CD4-positive, CD25-positive, alpha-beta regulatory T cell (primary cell): ENCODE results near the gene GCA. TPM values are rescaled to one million over a fixed set of nuclear protein-coding genes. Genes with fewer than 3 reads are reported as not detected.
A peak's percentile ranks its signal among the peaks of the same experiment; 100 is the strongest.

Source experiments
- ATAC-seq, 2 donors: fragments of 150-1000 bp; cut with Tn5 transposase; one replicate each; pipeline ENCODE4 v1.10.0; 2021; ENCODE audit warnings: low read depth in 2 of 2, moderate number of reproducible peaks in 2 of 2, moderate library complexity in 1 of 2
- DNase-seq, 3 donors: peaks; one replicate each; pipeline versions ENCODE4 v3.0.0 to v3.0.0-alpha.2; 2012 to 2022; ENCODE audit warnings: mixed read lengths in 1 of 3
- H3K27ac ChIP-seq: one replicate; pipeline ENCODE4 v1.7.0; 2013; ENCODE audit warnings: mild to moderate bottlenecking, low read length; ENCODE audit not compliant: insufficient read depth, poor library complexity, severe bottlenecking
- H3K27me3 ChIP-seq: one replicate; pipeline ENCODE4 v1.7.0; 2013; ENCODE audit warnings: low read length; ENCODE audit not compliant: control insufficient read depth, insufficient read depth
- H3K36me3 ChIP-seq: one replicate; pipeline ENCODE4 v1.7.0; 2013; ENCODE audit warnings: mild to moderate bottlenecking, low read length, moderate library complexity; ENCODE audit not compliant: control insufficient read depth, insufficient read depth
- H3K4me1 ChIP-seq: 2 replicates; pipeline ENCODE4 v1.7.0; 2013; ENCODE audit warnings: mild to moderate bottlenecking, low read length; ENCODE audit not compliant: insufficient read depth, control insufficient read depth, poor library complexity, severe bottlenecking
- H3K4me3 ChIP-seq: one replicate; pipeline ENCODE4 v1.7.0; 2013; ENCODE audit warnings: low read depth, mild to moderate bottlenecking, low read length, moderate library complexity
- H3K9me3 ChIP-seq, 2 experiments: 1 replicate in 1 of 2; 2 replicates in 1 of 2; pipeline ENCODE4 v1.7.0; 2013; ENCODE audit warnings: low read length in 2 of 2, mild to moderate bottlenecking in 1 of 2, moderate library complexity in 1 of 2; ENCODE audit not compliant: control insufficient read depth in 2 of 2
- H3K27ac Mint-ChIP-seq, 3 donors: one replicate each; pipeline ENCODE4 v1.8.0; 2020 to 2022; ENCODE audit warnings: mild to moderate bottlenecking in 3 of 3, mixed read lengths in 3 of 3, moderate library complexity in 2 of 3
- H3K27me3 Mint-ChIP-seq: one replicate; pipeline ENCODE4 v1.8.0; 2022; ENCODE audit warnings: mild to moderate bottlenecking, mixed read lengths
- H3K36me3 Mint-ChIP-seq: one replicate; pipeline ENCODE4 v1.8.0; 2020; ENCODE audit warnings: mixed read lengths
- H3K4me1 Mint-ChIP-seq, 4 donors: one replicate each; pipeline ENCODE4 v1.8.0; 2020 to 2022; ENCODE audit warnings: mixed read lengths in 4 of 4, mild to moderate bottlenecking in 1 of 4
- H3K4me3 Mint-ChIP-seq, 4 donors: one replicate each; pipeline ENCODE4 v1.8.0; 2020 to 2022; ENCODE audit warnings: mild to moderate bottlenecking in 4 of 4, mixed read lengths in 4 of 4, moderate library complexity in 3 of 4
- H3K9me3 Mint-ChIP-seq, 7 donors: one replicate each; pipeline ENCODE4 v1.8.0; 2020 to 2022; ENCODE audit warnings: mixed read lengths in 7 of 7, mild to moderate bottlenecking in 3 of 7, moderate library complexity in 2 of 7
- polyA plus RNA-seq, 4 donors: library from polyadenylated mRNA; unstranded; fragments of 300-500 nt; fragmentation: Illumina TruSeq; gene quantifications; one replicate each; pipeline ENCODE4 v1.2.3, GENCODE V29; 2021
- total RNA-seq: library from RNA; stranded (reverse); gene quantifications from one replicate; pipeline ENCODE4 v1.2.3, GENCODE V29; 2022

Gene GCA
- total and polyA plus RNA-seq, 5 donors from 2014 or later: 12.1 to 27.3 (median 25.8) TPM

GRCh38 chr2:162333968-162334367 is 10.0 kb upstream of the GCA start:
- Mint-ChIP-seq H3K27me3 (no peaks in the 10 kb centered on the region), H3K9me3 (peaks cover 0 to under 1% (median 0%) of the 10 kb centered on the region in 7 donors), H3K4me1 (no peaks in the 10 kb centered on the region), H3K27ac (no peak overlapping the region), H3K36me3 (no peaks in the 10 kb centered on the region), H3K4me3 (no peak overlapping the region)
- peak in 2 of 3 donors; percentile 7 to 34 for DNase-seq
- H3K4me1 ChIP-seq: no peaks in the 10 kb centered on the region
- no peak overlapping the region for H3K4me3 ChIP-seq
- ATAC-seq: peak in 1 of 2 donors; percentile 55
- no peaks in the 10 kb centered on the region for H3K27me3 ChIP-seq
- H3K36me3 ChIP-seq: no peaks in the 10 kb centered on the region
- H3K27ac ChIP-seq: no peak overlapping the region
- H3K9me3 ChIP-seq: no peaks in the 10 kb centered on the region

GRCh38 chr2:162337868-162338267 is 6.1 kb upstream of the GCA start:
- no peak overlapping the region for H3K27ac Mint-ChIP-seq
- no peaks in the 10 kb centered on the region for H3K9me3 Mint-ChIP-seq
- peaks cover 0 to 2% (median 0%) of the 10 kb centered on the region in 4 donors for H3K4me1 Mint-ChIP-seq
- Histone ChIP-seq H3K9me3 (no peaks in the 10 kb centered on the region), H3K27ac (no peak overlapping the region), H3K4me1 (no peaks in the 10 kb centered on the region), H3K36me3 (no peaks in the 10 kb centered on the region), H3K4me3 (no peak overlapping the region), H3K27me3 (no peaks in the 10 kb centered on the region)
- ATAC-seq (no peak), DNase-seq (no peak)
- H3K36me3 Mint-ChIP-seq: no peaks in the 10 kb centered on the region
- H3K4me3 Mint-ChIP-seq: no peak overlapping the region
- no peaks in the 10 kb centered on the region for H3K27me3 Mint-ChIP-seq

GRCh38 chr2:162340822-162341221 is 3.1 kb upstream of the GCA start:
- Histone ChIP-seq H3K27me3 (no peaks in the 10 kb centered on the region), H3K36me3 (no peaks in the 10 kb centered on the region), H3K27ac (no peak overlapping the region), H3K4me1 (peaks cover 16% of the 10 kb centered on the region), H3K9me3 (no peaks in the 10 kb centered on the region), H3K4me3 (no peak overlapping the region)
- Mint-ChIP-seq H3K27ac (peak overlapping the region in 1 of 3 donors; percentile 50), H3K4me3 (no peak overlapping the region), H3K4me1 (peaks cover 8 to 17% (median 14%) of the 10 kb centered on the region in 4 donors), H3K9me3 (no peaks in the 10 kb centered on the region), H3K27me3 (no peaks in the 10 kb centered on the region), H3K36me3 (no peaks in the 10 kb centered on the region)
- DNase-seq (no peak), ATAC-seq (no peak)

- Histone ChIP-seq H3K27ac (no peak overlapping the region), H3K36me3 (no peaks in the 10 kb centered on the region), H3K4me3 (no peak overlapping the region), H3K4me1 (peaks cover 16% of the 10 kb centered on the region), H3K27me3 (no peaks in the 10 kb centered on the region), H3K9me3 (no peaks in the 10 kb centered on the region)
- Mint-ChIP-seq H3K4me1 (peaks cover 12 to 20% (median 16%) of the 10 kb centered on the region in 4 donors), H3K4me3 (peak overlapping the region in 2 of 4 donors; percentile 44 to 57), H3K27me3 (no peaks in the 10 kb centered on the region), H3K36me3 (no peaks in the 10 kb centered on the region), H3K9me3 (no peaks in the 10 kb centered on the region), H3K27ac (no peak overlapping the region)
- ATAC-seq: no peak
- DNase-seq: no peak
Measured at GRCh38 chr2:162342321-162342720, 1.6 kb upstream of the GCA start.

GRCh38 chr2:162342841-162343240 is 1.1 kb upstream of the GCA start:
- H3K4me1 Mint-ChIP-seq: peaks cover 12 to 20% (median 16%) of the 10 kb centered on the region in 4 donors
- no peaks in the 10 kb centered on the region for H3K36me3 Mint-ChIP-seq
- H3K9me3 ChIP-seq: no peaks in the 10 kb centered on the region
- no peak overlapping the region for H3K27ac Mint-ChIP-seq
- H3K27ac ChIP-seq: no peak overlapping the region
- no peaks in the 10 kb centered on the region for H3K27me3 Mint-ChIP-seq
- H3K4me3 ChIP-seq: no peak overlapping the region
- H3K4me3 Mint-ChIP-seq: peak overlapping the region in 3 of 4 donors; percentile 88 to 89 (median 88)
- no peaks in the 10 kb centered on the region for H3K27me3 ChIP-seq
- peaks cover 16% of the 10 kb centered on the region for H3K4me1 ChIP-seq
- ATAC-seq (no peak), DNase-seq (no peak)
- no peaks in the 10 kb centered on the region for H3K36me3 ChIP-seq
- no peaks in the 10 kb centered on the region for H3K9me3 Mint-ChIP-seq

GRCh38 chr2:162343492-162343823 is 474 bp upstream of the GCA start:
- H3K27ac ChIP-seq: no peak overlapping the region
- H3K4me3 ChIP-seq: peak overlapping the region; percentile 79
- no peaks in the 10 kb centered on the region for H3K27me3 ChIP-seq
- no peak for ATAC-seq
- Mint-ChIP-seq H3K9me3 (no peaks in the 10 kb centered on the region), H3K36me3 (no peaks in the 10 kb centered on the region), H3K27ac (peak overlapping the region in 2 of 3 donors; percentile 10 to 44), H3K27me3 (no peaks in the 10 kb centered on the region), H3K4me3 (peak overlapping the region; percentile 88 to 99 (median 88)), H3K4me1 (peaks cover 12 to 20% (median 16%) of the 10 kb centered on the region in 4 donors)
- H3K4me1 ChIP-seq: peaks cover 16% of the 10 kb centered on the region
- no peak for DNase-seq
- no peaks in the 10 kb centered on the region for H3K9me3 ChIP-seq
- H3K36me3 ChIP-seq: no peaks in the 10 kb centered on the region

- H3K36me3 ChIP-seq: no peaks in the 10 kb centered on the region
- peak overlapping the region; percentile 71 for H3K27ac ChIP-seq
- no peaks in the 10 kb centered on the region for H3K9me3 ChIP-seq
- peak overlapping the region; percentile 80 for H3K4me3 ChIP-seq
- Mint-ChIP-seq H3K27me3 (no peaks in the 10 kb centered on the region), H3K4me3 (peak overlapping the region; percentile 88 to 99 (median 88)), H3K4me1 (peaks cover 12 to 20% (median 16%) of the 10 kb centered on the region in 4 donors), H3K27ac (peak overlapping the region in 2 of 3 donors; percentile 10 to 89), H3K9me3 (no peaks in the 10 kb centered on the region), H3K36me3 (peaks cover 4% of the 10 kb centered on the region)
- ATAC-seq (no peak), DNase-seq (no peak)
- H3K4me1 ChIP-seq: peaks cover 16% of the 10 kb centered on the region
- no peaks in the 10 kb centered on the region for H3K27me3 ChIP-seq
Measured at GRCh38 chr2:162344617-162344950, 652 bp downstream of the GCA start.

- no peak overlapping the region for H3K4me3 ChIP-seq
- H3K27ac ChIP-seq: no peak overlapping the region
- H3K9me3 ChIP-seq: no peaks in the 10 kb centered on the region
- H3K4me1 ChIP-seq: no peaks in the 10 kb centered on the region
- DNase-seq (no peak), ATAC-seq (no peak)
- no peaks in the 10 kb centered on the region for H3K9me3 Mint-ChIP-seq
- peaks cover 5% of the 10 kb centered on the region for H3K36me3 Mint-ChIP-seq
- no peaks in the 10 kb centered on the region for H3K4me1 Mint-ChIP-seq
- no peaks in the 10 kb centered on the region for H3K27me3 Mint-ChIP-seq
- no peak overlapping the region for H3K27ac Mint-ChIP-seq
- no peak overlapping the region for H3K4me3 Mint-ChIP-seq
- H3K36me3 ChIP-seq: peaks cover 2% of the 10 kb centered on the region
- no peaks in the 10 kb centered on the region for H3K27me3 ChIP-seq
Measured at GRCh38 chr2:162365392-162365791, 21.5 kb downstream of the GCA start.
